ENCODE measurements around the gene ARSG.

DNA sequence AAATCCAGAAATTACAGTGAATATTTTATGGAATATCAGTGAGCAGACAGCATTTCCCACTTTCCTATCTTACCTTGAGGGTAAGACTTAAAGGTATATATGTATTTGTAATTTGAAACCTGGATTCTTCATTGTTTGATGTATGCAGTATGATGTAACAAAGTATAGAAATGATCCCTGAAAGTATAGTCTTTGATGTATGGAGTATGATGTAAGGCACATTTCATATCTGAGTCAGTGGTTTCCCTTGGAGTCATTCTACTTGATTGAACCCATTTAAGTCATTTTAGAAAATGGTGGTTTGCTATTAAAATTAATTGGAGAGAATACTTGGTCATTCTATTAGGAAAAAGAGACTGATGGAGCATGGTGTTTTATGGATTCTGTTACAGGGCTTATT is 33.4 kb upstream of the ARSG start:
- no peak for TF ChIP-seq GATA2 (IDR thresholded peaks at IDR 0.05; ENCODE audit: low read depth, low read length)
- TF ChIP-seq GATA3 (IDR thresholded peaks at IDR 0.05; ENCODE audit: low read depth, low read length) = no peak
